Caco-2 (cell line): ENCODE measurements around the gene CDC14A. TPM values are rescaled to one million over a fixed set of nuclear protein-coding genes. Genes with fewer than 3 reads are reported as not detected.

Source experiments
- BruUV-seq: library from RNA; stranded (reverse); fragments of 400-500 nt; replicated peaks from 2 replicates; lab custom pipeline; 2021; lab: Mats Ljungman, UMichigan
- CTCF ChIA-PET: fragments of 300-600 bp; sonication (Branson Sonifier 250); formaldehyde crosslinking; loops from one replicate; lab custom pipeline; 2022; ENCODE audit warnings: antibody characterized with exemption; lab: Charles Lee
- POLR2A ChIA-PET: fragments of 300-600 bp; sonication (Branson Sonifier 250); formaldehyde crosslinking; loops from one replicate; lab custom pipeline; 2022; ENCODE audit warnings: antibody characterized with exemption; lab: Charles Lee
- DNase-seq, 2 experiments: peaks; one replicate each; pipeline versions ENCODE4 v3.0.0 to v3.0.0-alpha.2; 2020 to 2022
- H3K27me3 ChIP-seq: replicated peaks from 2 replicates; pipeline ENCODE4 v1.6.0; 2011; ENCODE audit warnings: low read length; ENCODE audit not compliant: control insufficient read depth, insufficient read depth
- H3K36me3 ChIP-seq: 2 replicates; pipeline ENCODE4 v1.5.1; 2011; ENCODE audit warnings: low read length; ENCODE audit not compliant: control insufficient read depth, insufficient read depth
- H3K4me1 ChIP-seq: fragments of 250-450 bp; sonication (Bioruptor Pico); 2 replicates; pipeline ENCODE4 v1.5.1; 2020; ENCODE audit warnings: mild to moderate bottlenecking
- H3K4me3 ChIP-seq: 2 replicates; pipeline ENCODE4 v1.5.1; 2011; ENCODE audit warnings: low read depth, mild to moderate bottlenecking, control low read depth, low read length
- H3K9me3 ChIP-seq: fragments of 250-450 bp; sonication (Bioruptor Pico); 2 replicates; pipeline ENCODE4 v1.5.1; 2020; ENCODE audit warnings: mild to moderate bottlenecking, moderate library complexity
- H3K27ac Mint-ChIP-seq: one replicate; pipeline ENCODE4 v1.8.0; 2022; ENCODE audit warnings: mixed read lengths; ENCODE audit not compliant: unreplicated experiment
- H3K27me3 Mint-ChIP-seq: one replicate; pipeline ENCODE4 v1.8.0; 2022; ENCODE audit warnings: mixed read lengths; ENCODE audit not compliant: insufficient read depth, unreplicated experiment
- H3K36me3 Mint-ChIP-seq: one replicate; pipeline ENCODE4 v1.8.0; 2022; ENCODE audit warnings: mild to moderate bottlenecking, mixed read lengths; ENCODE audit not compliant: insufficient read depth, unreplicated experiment
- H3K4me1 Mint-ChIP-seq: one replicate; pipeline ENCODE4 v1.8.0; 2022; ENCODE audit warnings: low read depth, mixed read lengths; ENCODE audit not compliant: unreplicated experiment
- H3K4me3 Mint-ChIP-seq: one replicate; pipeline ENCODE4 v1.8.0; 2022; ENCODE audit warnings: mild to moderate bottlenecking, moderate library complexity, mixed read lengths; ENCODE audit not compliant: unreplicated experiment
- H3K9me3 Mint-ChIP-seq: one replicate; pipeline ENCODE4 v1.8.0; 2022; ENCODE audit warnings: mixed read lengths; ENCODE audit not compliant: unreplicated experiment
- CTCF ChIP-seq, 2 experiments: fragments of 200-600 bp in 1 of 2; IDR thresholded peaks; 1 replicate in 1 of 2; 2 replicates in 1 of 2; pipeline versions ENCODE4 v1.5.1 to v1.8.0; 2011 to 2022; ENCODE audit warnings: antibody characterized with exemption in 1 of 2, control low read depth in 1 of 2, inconsistent platforms in 1 of 2, low read depth in 1 of 2, low read length in 1 of 2, mild to moderate bottlenecking in 1 of 2, moderate library complexity in 1 of 2; ENCODE audit not compliant: insufficient read depth in 1 of 2, severe bottlenecking in 1 of 2, unreplicated experiment in 1 of 2
- intact Hi-C: fragments of 100-400 bp; cut with micrococcal nuclease; formaldehyde crosslinking; loops from one replicate; pipeline ENCODE4 v1.10.0; 2022; ENCODE audit not compliant: unreplicated experiment
- total RNA-seq: library from RNA; stranded (reverse); gene quantifications from 2 replicates; pipeline ENCODE4 v1.2.3, GENCODE V29; 2022

Gene CDC14A
- total RNA-seq, 1 experiment from 2014 or later, result 7.3 TPM

GRCh38 chr1:100483230-100483629 is 130.9 kb downstream of the CDC14A start:
- no TSS peak for BruUV-seq
- Mint-ChIP-seq H3K4me1 (peaks cover 11% of the 10 kb centered on the region), H3K27ac (no peak overlapping the region), H3K9me3 (no peaks in the 10 kb centered on the region), H3K27me3 (no peaks in the 10 kb centered on the region), H3K4me3 (no peak overlapping the region), H3K36me3 (peaks cover 7% of the 10 kb centered on the region)
- intact Hi-C loops, result no loop called here
- TF ChIP-seq CTCF (IDR thresholded peaks at IDR 0.05; ENCODE audit: insufficient read depth in 1 of 2, low read depth in 1 of 2, low read length in 1 of 2, severe bottlenecking in 1 of 2, unreplicated experiment in 1 of 2), result no peak
- DNase-seq, result no peak
- Histone ChIP-seq H3K9me3 (no peaks in the 10 kb centered on the region), H3K4me1 (peaks cover 7% of the 10 kb centered on the region; the same call in 1 of the 2 replicates), H3K27me3 (no peaks in the 10 kb centered on the region), H3K36me3 (no peaks in the 10 kb centered on the region), H3K4me3 (no peak overlapping the region)
- ChIA-PET CTCF (no interaction called here), POLR2A (no interaction called here)

GRCh38 chr1:100485855-100486258 is 133.6 kb downstream of the CDC14A start:
- CTCF ChIA-PET, result no interaction called here
- H3K4me3 Mint-ChIP-seq, result no peak overlapping the region
- H3K27me3 Mint-ChIP-seq, result no peaks in the 10 kb centered on the region
- H3K4me3 ChIP-seq, result no peak overlapping the region
- no peak for TF ChIP-seq CTCF (IDR thresholded peaks at IDR 0.05; ENCODE audit: insufficient read depth in 1 of 2, low read depth in 1 of 2, low read length in 1 of 2, severe bottlenecking in 1 of 2, unreplicated experiment in 1 of 2)
- intact Hi-C loops, result no loop called here
- POLR2A ChIA-PET, result interaction anchor here (0.7 kb wide), 1 partner anchor 335 kb away, joined by 4 read pairs; no protein-coding TSS in a partner anchor
- no peaks in the 10 kb centered on the region for H3K9me3 ChIP-seq
- H3K36me3 ChIP-seq, result no peaks in the 10 kb centered on the region
- H3K4me1 ChIP-seq, result peaks cover 7% of the 10 kb centered on the region; the same call in 1 of the 2 replicates
- H3K27ac Mint-ChIP-seq, result no peak overlapping the region
- peak in 1 of 2 experiments; percentile 21 for DNase-seq
- H3K9me3 Mint-ChIP-seq, result no peaks in the 10 kb centered on the region
- no peaks in the 10 kb centered on the region for H3K36me3 Mint-ChIP-seq
- peaks cover 11% of the 10 kb centered on the region for H3K4me1 Mint-ChIP-seq
- no TSS peak for BruUV-seq
- H3K27me3 ChIP-seq, result no peaks in the 10 kb centered on the region

GRCh38 chr1:100494393-100495084 is 142.2 kb downstream of the CDC14A start:
- intact Hi-C loops, result no loop called here
- Mint-ChIP-seq H3K27ac (no peak overlapping the region), H3K36me3 (peaks cover 6% of the 10 kb centered on the region), H3K4me1 (no peaks in the 10 kb centered on the region), H3K27me3 (no peaks in the 10 kb centered on the region), H3K4me3 (no peak overlapping the region), H3K9me3 (no peaks in the 10 kb centered on the region)
- no peak overlapping the region for H3K4me3 ChIP-seq
- no peaks in the 10 kb centered on the region for H3K9me3 ChIP-seq
- H3K36me3 ChIP-seq, result no peaks in the 10 kb centered on the region
- H3K27me3 ChIP-seq, result no peaks in the 10 kb centered on the region
- no peaks in the 10 kb centered on the region for H3K4me1 ChIP-seq
- BruUV-seq, result no TSS peak
- CTCF ChIA-PET, result no interaction called here
- DNase-seq, result no peak
- no peak for TF ChIP-seq CTCF (IDR thresholded peaks at IDR 0.05; ENCODE audit: insufficient read depth in 1 of 2, low read depth in 1 of 2, low read length in 1 of 2, severe bottlenecking in 1 of 2, unreplicated experiment in 1 of 2)
- POLR2A ChIA-PET, result no interaction called here
